WTC11 (cell line): Measurements from ENCODE around the gene SPDL1.

Experiments
- ATF2 ChIP-seq: sonication (generic); formaldehyde crosslinking; IDR thresholded peaks from 2 replicates; pipeline ENCODE4 v1.8.1; 2022; ENCODE audit warnings: low read depth, missing genetic modification reagents, borderline replicate concordance
- CTCF ChIP-seq: fragments of 200-600 bp; IDR thresholded peaks from 2 replicates; pipeline ENCODE4 v1.8.0; 2022; ENCODE audit warnings: antibody characterized with exemption
- FOXK1 ChIP-seq: sonication (generic); formaldehyde crosslinking; IDR thresholded peaks from 2 replicates; pipeline ENCODE4 v1.8.0; 2022; ENCODE audit warnings: mild to moderate bottlenecking, moderate library complexity, missing genetic modification reagents
- SP1 ChIP-seq: sonication (generic); formaldehyde crosslinking; conservative IDR thresholded peaks from 2 replicates; pipeline ENCODE4 v1.8.1; 2022; ENCODE audit warnings: missing genetic modification reagents
- ZNF232 ChIP-seq: sonication (generic); formaldehyde crosslinking; IDR thresholded peaks from 2 replicates; pipeline ENCODE4 v1.8.0; 2022; ENCODE audit warnings: mild to moderate bottlenecking, missing genetic modification reagents

DNA sequence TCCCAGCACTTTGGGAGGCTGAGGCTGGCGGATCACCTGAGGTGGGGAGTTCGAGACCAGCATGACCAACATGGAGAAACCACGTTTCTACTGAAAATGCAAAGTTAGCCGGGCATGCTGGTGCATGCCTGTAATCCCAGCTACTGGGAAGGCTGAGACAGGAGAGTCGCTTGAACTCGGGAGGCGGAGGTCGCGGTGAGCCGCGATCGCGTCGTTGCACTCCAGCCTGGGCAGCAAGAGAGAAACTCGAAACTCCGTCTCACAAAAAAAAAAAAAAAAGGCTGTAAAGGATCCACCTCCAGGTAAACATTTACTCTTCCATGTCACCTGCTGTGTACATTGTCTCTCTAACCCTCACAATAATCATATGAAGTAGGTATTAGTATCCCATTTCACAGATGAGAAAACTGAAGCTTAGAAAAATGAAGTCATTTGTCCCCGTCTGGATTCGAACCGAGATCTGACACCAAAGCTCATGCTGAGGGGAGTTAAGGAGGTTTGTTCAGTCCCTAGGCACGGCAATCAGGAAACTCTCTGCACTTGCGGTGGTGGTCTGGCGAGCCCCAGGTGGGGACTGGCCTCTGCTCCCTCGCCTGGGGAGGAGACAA lies 53.0 kb downstream of the SPDL1 start:
- TF ChIP-seq ATF2 (CRISPR knock-in tag) (no peak), SP1 (CRISPR knock-in tag) (no peak), ZNF232 (CRISPR knock-in tag) (no peak), CTCF (no peak), FOXK1 (CRISPR knock-in tag) (no peak)
